HCT116 (cell line): ENCODE results near the gene MROH7. TPM values are rescaled to one million over a fixed set of nuclear protein-coding genes. Genes with fewer than 3 reads are reported as not detected.

ENCODE experiments used
- ATAC-seq: fragments of 200-7000 bp; cut with Tn5 transposase; 2 replicates; pipeline ENCODE4 v1.9.1; 2020; ENCODE audit warnings: mild to moderate bottlenecking, moderate library complexity
- BruUV-seq: library from RNA; stranded (reverse); fragments of 400-500 nt; replicated peaks from 2 replicates; lab custom pipeline; 2021; lab: Mats Ljungman, UMichigan
- CTCF ChIA-PET: fragments of 300-600 bp; sonication (Branson Sonifier 250); formaldehyde crosslinking; loops from one replicate; lab custom pipeline; 2021; ENCODE audit warnings: antibody characterized with exemption; lab: Charles Lee
- POLR2A ChIA-PET: fragments of 300-600, 350-600 bp; sonication (Branson Sonifier 250); formaldehyde crosslinking; loops from one replicate; lab custom pipeline; 2021; ENCODE audit warnings: antibody characterized with exemption; lab: Charles Lee
- RAD21 ChIA-PET, 2 experiments: fragments of 300-600 bp; sonication (Branson Sonifier 250); formaldehyde crosslinking; loops; one replicate each; lab custom pipeline; 2023; ENCODE audit warnings: low total read pairs in 2 of 2; ENCODE audit not compliant: uncharacterized antibody in 2 of 2, unreplicated experiment in 2 of 2, low non-redundant PET in 1 of 2; lab: Charles Lee
- DNase-seq: peaks from one replicate; pipeline ENCODE4 v3.0.0-alpha.2; 2010; ENCODE audit warnings: low read depth, low spot score
- H2AFZ ChIP-seq: fragments of 200-600 bp; shearing (Covaris generic), sonication (generic); 2 replicates; pipeline ENCODE4 v1.6.1; 2017; ENCODE audit warnings: low read depth, mixed run types, mixed read lengths, antibody characterized with exemption, low read length; ENCODE audit not compliant: poor library complexity, severe bottlenecking
- H3K27ac ChIP-seq: 2 replicates; pipeline ENCODE4 v1.5.1; 2012; ENCODE audit warnings: low read depth, low read length
- H3K27me3 ChIP-seq: fragments of 200-600 bp; sonication (generic); 2 replicates; pipeline ENCODE4 v1.6.1; 2016; ENCODE audit warnings: mixed run types, low read length, mixed read lengths; ENCODE audit not compliant: insufficient read depth
- H3K36me3 ChIP-seq, 2 experiments: fragments of 200-500 bp in 1 of 2; fragments of 200-600 bp in 1 of 2; sonication (Bioruptor generic) in 1 of 2; sonication (generic) in 1 of 2; 2 replicates each; pipeline versions ENCODE4 v1.5.1 to v1.6.1; 2014 to 2016; ENCODE audit warnings: low read length in 2 of 2, inconsistent platforms in 1 of 2, mixed read lengths in 1 of 2, mixed run types in 1 of 2; ENCODE audit not compliant: insufficient read depth in 2 of 2, control insufficient read depth in 1 of 2
- H3K4me1 ChIP-seq, 2 experiments: fragments of 200-600 bp in 1 of 2; sonication (generic) in 1 of 2; 2 replicates each; pipeline versions ENCODE4 v1.5.1 to v1.6.1; 2012 to 2017; ENCODE audit warnings: low read length in 2 of 2, inconsistent platforms in 1 of 2, mild to moderate bottlenecking in 1 of 2, mixed read lengths in 1 of 2, mixed run types in 1 of 2, moderate library complexity in 1 of 2; ENCODE audit not compliant: insufficient read depth in 2 of 2, control insufficient read depth in 1 of 2
- H3K4me2 ChIP-seq: fragments of 200-600 bp; sonication (generic); 2 replicates; pipeline ENCODE4 v1.6.1; 2017; ENCODE audit warnings: mixed run types, low read length, mixed read lengths
- H3K4me3 ChIP-seq, 2 experiments: fragments of 200-600 bp in 1 of 2; sonication (generic) in 1 of 2; replicated peaks in 1 of 2; 2 replicates each; pipeline ENCODE4 v1.5.1; 2011 to 2016; ENCODE audit warnings: low read length in 2 of 2, control low read depth in 1 of 2, low read depth in 1 of 2, mild to moderate bottlenecking in 1 of 2, mixed read lengths in 1 of 2, mixed run types in 1 of 2
- H3K79me2 ChIP-seq: fragments of 200-600 bp; sonication (generic); 2 replicates; pipeline ENCODE4 v1.6.1; 2017; ENCODE audit warnings: mild to moderate bottlenecking, mixed run types, low read length, moderate library complexity, mixed read lengths; ENCODE audit not compliant: insufficient read depth
- H3K9ac ChIP-seq: fragments of 200-600 bp; sonication (generic); 2 replicates; pipeline ENCODE4 v1.6.1; 2016; ENCODE audit warnings: low read length, mixed read lengths
- H3K9me2 ChIP-seq: fragments of 200-600 bp; sonication (generic), shearing (Covaris generic); 2 replicates; pipeline ENCODE4 v1.6.1; 2017; ENCODE audit warnings: mixed run types, mild to moderate bottlenecking, moderate library complexity; ENCODE audit not compliant: insufficient read depth
- H3K9me3 ChIP-seq, 2 experiments: fragments of 200-500 bp in 1 of 2; fragments of 200-600 bp in 1 of 2; sonication (Bioruptor generic) in 1 of 2; sonication (generic) in 1 of 2; 2 replicates each; pipeline ENCODE4 v1.6.1; 2014 to 2017; ENCODE audit warnings: low read length in 2 of 2, mixed read lengths in 2 of 2, inconsistent platforms in 1 of 2, low read depth in 1 of 2, mild to moderate bottlenecking in 1 of 2, mixed run types in 1 of 2, moderate library complexity in 1 of 2; ENCODE audit not compliant: control insufficient read depth in 1 of 2, insufficient read depth in 1 of 2
- H4K20me1 ChIP-seq: fragments of 200-600 bp; sonication (generic), shearing (Covaris generic); 2 replicates; pipeline ENCODE4 v1.6.1; 2017; ENCODE audit warnings: mixed run types, mild to moderate bottlenecking, moderate library complexity; ENCODE audit not compliant: insufficient read depth
- CBX3 ChIP-seq: IDR thresholded peaks from 2 replicates; pipeline ENCODE4 v1.6.1; 2012; ENCODE audit warnings: low read depth
- CEBPB ChIP-seq: IDR thresholded peaks from 2 replicates; pipeline ENCODE4 v1.6.1; 2012; ENCODE audit warnings: low read depth
- JUND ChIP-seq: IDR thresholded peaks from 2 replicates; pipeline ENCODE4 v1.6.1; 2012
- POLR2A ChIP-seq: IDR thresholded peaks from 2 replicates; pipeline ENCODE4 v1.7.0; 2011; ENCODE audit warnings: borderline replicate concordance; ENCODE audit not compliant: insufficient read depth, insufficient read length; ENCODE audit errors: extremely low read depth
- POLR2AphosphoS5 ChIP-seq: IDR thresholded peaks from 2 replicates; pipeline ENCODE4 v1.6.1; 2011; ENCODE audit warnings: mild to moderate bottlenecking, low read depth, low read length, moderate library complexity
- RAD21 ChIP-seq: IDR thresholded peaks from 2 replicates; pipeline ENCODE4 v1.6.1; 2012; ENCODE audit warnings: low read depth, mild to moderate bottlenecking
- YY1 ChIP-seq: IDR thresholded peaks from 2 replicates; pipeline ENCODE4 v1.6.1; 2011; ENCODE audit warnings: low read length, low read depth, moderate library complexity, mild to moderate bottlenecking; ENCODE audit not compliant: insufficient replicate concordance; ENCODE audit errors: extremely low read depth
- intact Hi-C: fragments of 100-400 bp; cut with micrococcal nuclease; formaldehyde crosslinking; loops from 2 replicates; pipeline ENCODE4 v1.10.0; 2022
- total RNA-seq: library from RNA; stranded (reverse); gene quantifications from one replicate; pipeline ENCODE4 v1.2.1, GENCODE V29; 2021; ENCODE audit not compliant: unreplicated experiment
- TF ChIP-seq, protein P1 (sequence below), 3 experiments: fragments of 200-600 bp in 1 of 3; sonication (generic) in 1 of 3; IDR thresholded peaks in 2 of 3; conservative IDR thresholded peaks in 1 of 3; 2 replicates each; pipeline ENCODE4 v1.5.1; 2012 to 2017; ENCODE audit warnings: low read depth in 2 of 3, low read length in 2 of 3, antibody characterized with exemption in 1 of 3, borderline replicate concordance in 1 of 3, control low read depth in 1 of 3, mild to moderate bottlenecking in 1 of 3, mixed read lengths in 1 of 3, mixed run types in 1 of 3, moderate library complexity in 1 of 3; ENCODE audit not compliant: insufficient read depth in 1 of 3

Gene MROH7
- total RNA-seq, 1 experiment from 2014 or later, result 1.1 TPM

DNA sequence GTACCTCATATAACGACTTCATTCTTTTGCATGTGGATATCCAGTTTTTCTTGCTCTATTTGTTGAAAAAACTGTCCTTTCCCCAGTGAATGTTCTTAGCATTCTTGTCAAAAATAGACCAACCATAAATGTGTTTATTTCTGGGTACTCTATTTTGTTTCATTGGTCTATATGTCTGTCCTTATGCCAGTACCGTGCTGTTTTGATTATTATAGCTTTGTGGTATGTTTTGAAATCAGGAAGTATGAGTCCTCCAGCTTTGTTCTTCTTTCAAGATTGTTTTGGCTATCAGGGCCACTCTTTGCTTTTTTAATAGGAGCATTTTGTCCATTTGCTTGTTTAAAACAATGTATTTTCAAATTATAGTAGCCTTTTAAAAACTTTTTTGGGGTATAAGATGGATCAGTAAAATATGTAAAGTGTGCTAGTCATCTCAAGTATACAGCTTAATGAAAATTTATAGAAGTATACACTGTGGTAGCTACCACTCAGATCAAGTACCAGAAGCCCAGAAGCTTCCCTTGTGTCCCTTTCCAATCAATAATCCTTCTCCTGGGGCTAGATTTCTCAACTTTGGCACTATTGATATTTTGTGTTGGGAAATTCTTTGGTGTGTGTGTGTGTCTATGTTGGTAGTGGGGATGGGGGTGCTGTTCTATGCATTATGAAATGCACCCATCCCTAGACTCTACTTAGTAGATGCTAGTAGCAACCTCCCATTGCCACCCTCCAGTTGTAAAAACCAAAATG lies 16.8 kb downstream of the MROH7 start:
- Histone ChIP-seq H3K4me1 (no peaks in the 10 kb centered on the region), H3K79me2 (no peaks in the 10 kb centered on the region), H3K9me3 (0 out of 4 replicates have a peak, but pooled peaks cover 0 to 3% of the 10 kb centered on the region in 2 experiments), H3K4me3 (no peak overlapping the region), H4K20me1 (no peaks in the 10 kb centered on the region), H3K27me3 (no peaks in the 10 kb centered on the region), H3K36me3 (no peaks in the 10 kb centered on the region), H3K27ac (no peak overlapping the region), H3K9ac (no peak overlapping the region), H2AFZ (no peak overlapping the region), H3K9me2 (no peaks in the 10 kb centered on the region), H3K4me2 (no peak overlapping the region)
- no peak for DNase-seq
- ChIA-PET CTCF (no interaction called here), POLR2A (no interaction called here), RAD21 (no interaction called here)
- TF ChIP-seq YY1 (no peak), POLR2AphosphoS5 (no peak), CBX3 (0 out of 2 replicates have a peak, but pooled peaks have one; percentile 66), POLR2A (no peak)
- intact Hi-C loops, result no loop called here
- no peak for ATAC-seq
- BruUV-seq, result no TSS peak

DNA sequence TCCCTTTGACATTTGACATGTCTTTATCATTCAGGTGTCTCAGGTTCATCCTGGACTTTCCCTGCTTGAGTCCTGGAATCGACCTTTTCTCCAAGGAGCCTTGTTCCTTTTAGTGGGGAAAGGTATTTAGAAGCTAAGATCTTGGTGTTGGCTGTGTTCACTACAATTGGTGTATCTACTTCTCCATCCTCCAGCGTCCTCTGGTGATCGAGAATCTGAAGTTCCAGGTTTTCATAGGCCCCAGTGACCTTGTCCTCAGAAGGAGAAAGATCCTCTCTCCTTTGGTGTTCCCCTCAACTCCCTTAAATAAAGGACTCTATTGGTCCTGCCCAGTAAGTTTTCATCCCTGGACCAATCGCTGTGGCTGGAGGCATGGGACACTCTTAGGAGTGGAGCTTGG lies 22.1 kb downstream of the MROH7 start:
- DNase-seq (no peak), ATAC-seq (no peak)
- Histone ChIP-seq H3K4me1 (no peaks in the 10 kb centered on the region), H3K27me3 (no peaks in the 10 kb centered on the region), H3K4me2 (no peak overlapping the region), H3K4me3 (no peak overlapping the region), H4K20me1 (no peaks in the 10 kb centered on the region), H3K79me2 (no peaks in the 10 kb centered on the region), H3K9ac (no peak overlapping the region), H3K9me3 (no peaks in the 10 kb centered on the region), H2AFZ (no peak overlapping the region), H3K9me2 (no peaks in the 10 kb centered on the region), H3K27ac (no peak overlapping the region), H3K36me3 (no peaks in the 10 kb centered on the region)
- no TSS peak for BruUV-seq
- CTCF ChIA-PET, result no interaction called here
- no peak for TF ChIP-seq JUND
- no peak for TF ChIP-seq CEBPB
- TF ChIP-seq CBX3, result no peak
- TF ChIP-seq RAD21, result peak; percentile 20; the same call in 1 of the 2 replicates
- TF ChIP-seq, protein P1, sequence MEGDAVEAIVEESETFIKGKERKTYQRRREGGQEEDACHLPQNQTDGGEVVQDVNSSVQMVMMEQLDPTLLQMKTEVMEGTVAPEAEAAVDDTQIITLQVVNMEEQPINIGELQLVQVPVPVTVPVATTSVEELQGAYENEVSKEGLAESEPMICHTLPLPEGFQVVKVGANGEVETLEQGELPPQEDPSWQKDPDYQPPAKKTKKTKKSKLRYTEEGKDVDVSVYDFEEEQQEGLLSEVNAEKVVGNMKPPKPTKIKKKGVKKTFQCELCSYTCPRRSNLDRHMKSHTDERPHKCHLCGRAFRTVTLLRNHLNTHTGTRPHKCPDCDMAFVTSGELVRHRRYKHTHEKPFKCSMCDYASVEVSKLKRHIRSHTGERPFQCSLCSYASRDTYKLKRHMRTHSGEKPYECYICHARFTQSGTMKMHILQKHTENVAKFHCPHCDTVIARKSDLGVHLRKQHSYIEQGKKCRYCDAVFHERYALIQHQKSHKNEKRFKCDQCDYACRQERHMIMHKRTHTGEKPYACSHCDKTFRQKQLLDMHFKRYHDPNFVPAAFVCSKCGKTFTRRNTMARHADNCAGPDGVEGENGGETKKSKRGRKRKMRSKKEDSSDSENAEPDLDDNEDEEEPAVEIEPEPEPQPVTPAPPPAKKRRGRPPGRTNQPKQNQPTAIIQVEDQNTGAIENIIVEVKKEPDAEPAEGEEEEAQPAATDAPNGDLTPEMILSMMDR (IDR thresholded peaks at IDR 0.05 in 2 of 3, conservative IDR thresholded peaks at IDR 0.05 in 1 of 3; ENCODE audit: borderline replicate concordance in 1 of 3, insufficient read depth in 1 of 3, low read depth in 2 of 3, low read length in 2 of 3), result no peak
- RAD21 ChIA-PET, result no interaction called here
- intact Hi-C loops, result no loop called here
- POLR2A ChIA-PET, result no interaction called here
